Measurements from ENCODE around the gene HOXA11.

HOXA11 gene

GRCh38 chr7:27138472-27138871 lies 46.6 kb downstream of the HOXA11 start:
- Histone ChIP-seq H3K4me3 (ENCODE audit: control insufficient read depth in 1 of 7, extremely low read depth in 1 of 7, insufficient read depth in 4 of 7, low read depth in 2 of 7, low read length in 6 of 7) (no peak overlapping the region), H3K36me3 (ENCODE audit: control insufficient read depth in 4 of 4, insufficient read depth in 4 of 4, low read length in 3 of 4) (peaks cover 2 to 76% (median 55%) of the 10 kb centered on the region in 4 experiments), H3K27ac (ENCODE audit: insufficient read depth in 1 of 2, low read depth in 1 of 2, low read length in 2 of 2, poor library complexity in 1 of 2, severe bottlenecking in 2 of 2) (no peak overlapping the region), H3K9me3 (ENCODE audit: control extremely low read depth in 1 of 5, control insufficient read depth in 4 of 5, insufficient read depth in 2 of 5, low read depth in 1 of 5, low read length in 4 of 5) (no peaks in the 10 kb centered on the region), H3K4me1 (ENCODE audit: control extremely low read depth in 1 of 4, control insufficient read depth in 4 of 4, insufficient read depth in 4 of 4, low read length in 3 of 4) (peaks cover 20 to 58% (median 50%) of the 10 kb centered on the region in 4 experiments), H3K27me3 (replicated peaks in 2 of 5; ENCODE audit: control insufficient read depth in 4 of 5, insufficient read depth in 5 of 5, low read length in 4 of 5) (no peaks in the 10 kb centered on the region)
- WGBS (ENCODE audit: insufficient coverage), result no CpG with 5 or more reads among the region's 1 CpG
- CTCF ChIA-PET, result interaction anchor here (1.4 kb wide), 1 partner anchor 284 kb away, joined by 3 read pairs; no protein-coding TSS in a partner anchor
- POLR2A ChIA-PET, result no interaction called here
- DNase-seq, result no peak

- Histone ChIP-seq H3K27me3 (replicated peaks in 2 of 5; ENCODE audit: control insufficient read depth in 4 of 5, insufficient read depth in 5 of 5, low read length in 4 of 5) (no peaks in the 10 kb centered on the region), H3K4me1 (ENCODE audit: control extremely low read depth in 1 of 4, control insufficient read depth in 4 of 4, insufficient read depth in 4 of 4, low read length in 3 of 4) (peaks cover 20 to 60% (median 48%) of the 10 kb centered on the region in 4 experiments), H3K27ac (ENCODE audit: insufficient read depth in 1 of 2, low read depth in 1 of 2, low read length in 2 of 2, poor library complexity in 1 of 2, severe bottlenecking in 2 of 2) (peak overlapping the region; percentile 17 to 48), H3K9me3 (ENCODE audit: control extremely low read depth in 1 of 5, control insufficient read depth in 4 of 5, insufficient read depth in 2 of 5, low read depth in 1 of 5, low read length in 4 of 5) (no peaks in the 10 kb centered on the region), H3K36me3 (ENCODE audit: control insufficient read depth in 4 of 4, insufficient read depth in 4 of 4, low read length in 3 of 4) (peaks cover 2 to 76% (median 53%) of the 10 kb centered on the region in 4 experiments), H3K4me3 (ENCODE audit: control insufficient read depth in 1 of 7, extremely low read depth in 1 of 7, insufficient read depth in 4 of 7, low read depth in 2 of 7, low read length in 6 of 7) (no peak overlapping the region)
- 100% methylated on average over 1 of the region's 2 CpGs for WGBS (ENCODE audit: insufficient coverage)
- DNase-seq, result no peak
- ChIA-PET CTCF (interaction anchor here (1.4 kb wide), 1 partner anchor 283 kb away, joined by 3 read pairs; no protein-coding TSS in a partner anchor), POLR2A (no interaction called here)
Measured at GRCh38 chr7:27137640-27138315, 47.3 kb downstream of the HOXA11 start.

- ChIA-PET POLR2A (interaction anchor here (0.6 to 1.2 kb wide), 3 partner anchors 9 to 25 kb away, joined by 3 to 4 read pairs (median 3); no protein-coding TSS in a partner anchor), CTCF (interaction anchor here (0.6 to 1.9 kb wide), 4 partner anchors 14 to 251 kb away, joined by 3 to 7 read pairs (median 4); no protein-coding TSS in a partner anchor)
- Histone ChIP-seq H3K27me3 (replicated peaks in 2 of 5; ENCODE audit: control insufficient read depth in 4 of 5, insufficient read depth in 5 of 5, low read length in 4 of 5) (no peaks in the 10 kb centered on the region), H3K4me3 (ENCODE audit: control insufficient read depth in 1 of 7, extremely low read depth in 1 of 7, insufficient read depth in 4 of 7, low read depth in 2 of 7, low read length in 6 of 7) (peak overlapping the region in 1 of 7 experiments; percentile 33), H3K9me3 (ENCODE audit: control extremely low read depth in 1 of 5, control insufficient read depth in 4 of 5, insufficient read depth in 2 of 5, low read depth in 1 of 5, low read length in 4 of 5) (no peaks in the 10 kb centered on the region), H3K36me3 (ENCODE audit: control insufficient read depth in 4 of 4, insufficient read depth in 4 of 4, low read length in 3 of 4) (peaks cover 2 to 65% (median 35%) of the 10 kb centered on the region in 4 experiments), H3K4me1 (ENCODE audit: control extremely low read depth in 1 of 4, control insufficient read depth in 4 of 4, insufficient read depth in 4 of 4, low read length in 3 of 4) (peaks cover 23 to 70% (median 47%) of the 10 kb centered on the region in 4 experiments), H3K27ac (ENCODE audit: insufficient read depth in 1 of 2, low read depth in 1 of 2, low read length in 2 of 2, poor library complexity in 1 of 2, severe bottlenecking in 2 of 2) (peak overlapping the region in 1 of 2 experiments; percentile 44)
- 8% methylated on average over 2 of the region's 2 CpGs for WGBS (ENCODE audit: insufficient coverage)
- peak in 2 of 3 donors; percentile 77 to 82 for DNase-seq
Measured at GRCh38 chr7:27134392-27134791, 50.6 kb downstream of the HOXA11 start.

- no peak for DNase-seq
- 84% methylated on average over 11 of the region's 18 CpGs for WGBS (ENCODE audit: insufficient coverage)
- Histone ChIP-seq H3K27ac (ENCODE audit: insufficient read depth in 1 of 2, low read depth in 1 of 2, low read length in 2 of 2, poor library complexity in 1 of 2, severe bottlenecking in 2 of 2) (peak overlapping the region in 1 of 2 experiments; percentile 44), H3K27me3 (replicated peaks in 2 of 5; ENCODE audit: control insufficient read depth in 4 of 5, insufficient read depth in 5 of 5, low read length in 4 of 5) (no peaks in the 10 kb centered on the region), H3K4me1 (ENCODE audit: control extremely low read depth in 1 of 4, control insufficient read depth in 4 of 4, insufficient read depth in 4 of 4, low read length in 3 of 4) (peaks cover 23 to 67% (median 43%) of the 10 kb centered on the region in 4 experiments), H3K9me3 (ENCODE audit: control extremely low read depth in 1 of 5, control insufficient read depth in 4 of 5, insufficient read depth in 2 of 5, low read depth in 1 of 5, low read length in 4 of 5) (no peaks in the 10 kb centered on the region), H3K36me3 (ENCODE audit: control insufficient read depth in 4 of 4, insufficient read depth in 4 of 4, low read length in 3 of 4) (peaks cover 4 to 66% (median 37%) of the 10 kb centered on the region in 4 experiments), H3K4me3 (ENCODE audit: control insufficient read depth in 1 of 7, extremely low read depth in 1 of 7, insufficient read depth in 4 of 7, low read depth in 2 of 7, low read length in 6 of 7) (no peak overlapping the region)
- CTCF ChIA-PET, result interaction anchor here (0.8 to 1.9 kb wide), 4 partner anchors 15 to 267 kb away, joined by 3 to 7 read pairs (median 4); no protein-coding TSS in a partner anchor
- POLR2A ChIA-PET, result interaction anchor here (0.6 to 1.2 kb wide), 2 partner anchors 11 to 26 kb away, joined by 3 to 4 read pairs; no protein-coding TSS in a partner anchor
Measured at GRCh38 chr7:27133409-27134231, 51.4 kb downstream of the HOXA11 start.

GRCh38 chr7:27132978-27133377 lies 52.1 kb downstream of the HOXA11 start:
- CTCF ChIA-PET, result interaction anchor here (0.8 to 2.8 kb wide), 3 partner anchors 18 to 280 kb away, joined by 3 to 16 read pairs (median 14); no protein-coding TSS in a partner anchor
- Histone ChIP-seq H3K27me3 (replicated peaks in 2 of 5; ENCODE audit: control insufficient read depth in 4 of 5, insufficient read depth in 5 of 5, low read length in 4 of 5) (no peaks in the 10 kb centered on the region), H3K27ac (ENCODE audit: insufficient read depth in 1 of 2, low read depth in 1 of 2, low read length in 2 of 2, poor library complexity in 1 of 2, severe bottlenecking in 2 of 2) (no peak overlapping the region), H3K36me3 (ENCODE audit: control insufficient read depth in 4 of 4, insufficient read depth in 4 of 4, low read length in 3 of 4) (peaks cover 4 to 68% (median 38%) of the 10 kb centered on the region in 4 experiments), H3K4me3 (ENCODE audit: control insufficient read depth in 1 of 7, extremely low read depth in 1 of 7, insufficient read depth in 4 of 7, low read depth in 2 of 7, low read length in 6 of 7) (no peak overlapping the region), H3K4me1 (ENCODE audit: control extremely low read depth in 1 of 4, control insufficient read depth in 4 of 4, insufficient read depth in 4 of 4, low read length in 3 of 4) (peaks cover 23 to 60% (median 37%) of the 10 kb centered on the region in 4 experiments), H3K9me3 (ENCODE audit: control extremely low read depth in 1 of 5, control insufficient read depth in 4 of 5, insufficient read depth in 2 of 5, low read depth in 1 of 5, low read length in 4 of 5) (no peaks in the 10 kb centered on the region)
- WGBS (ENCODE audit: insufficient coverage), result 59% methylated on average over 3 of the region's 6 CpGs
- POLR2A ChIA-PET, result no interaction called here
- DNase-seq, result no peak

- no peak for DNase-seq
- Histone ChIP-seq H3K9me3 (ENCODE audit: control extremely low read depth in 1 of 5, control insufficient read depth in 4 of 5, insufficient read depth in 2 of 5, low read depth in 1 of 5, low read length in 4 of 5) (no peaks in the 10 kb centered on the region), H3K27ac (ENCODE audit: insufficient read depth in 1 of 2, low read depth in 1 of 2, low read length in 2 of 2, poor library complexity in 1 of 2, severe bottlenecking in 2 of 2) (no peak overlapping the region), H3K4me3 (ENCODE audit: control insufficient read depth in 1 of 7, extremely low read depth in 1 of 7, insufficient read depth in 4 of 7, low read depth in 2 of 7, low read length in 6 of 7) (no peak overlapping the region), H3K4me1 (ENCODE audit: control extremely low read depth in 1 of 4, control insufficient read depth in 4 of 4, insufficient read depth in 4 of 4, low read length in 3 of 4) (peaks cover 20 to 53% (median 29%) of the 10 kb centered on the region in 4 experiments), H3K36me3 (ENCODE audit: control insufficient read depth in 4 of 4, insufficient read depth in 4 of 4, low read length in 3 of 4) (peaks cover 3 to 67% (median 40%) of the 10 kb centered on the region in 4 experiments), H3K27me3 (replicated peaks in 2 of 5; ENCODE audit: control insufficient read depth in 4 of 5, insufficient read depth in 5 of 5, low read length in 4 of 5) (no peaks in the 10 kb centered on the region)
- POLR2A ChIA-PET, result interaction anchor here (1.1 kb wide), 1 partner anchor 16 kb away, joined by 6 read pairs; the partner anchor contains the start of gene HOXA6
- 89% methylated on average over 1 of the region's 2 CpGs for WGBS (ENCODE audit: insufficient coverage)
- CTCF ChIA-PET, result interaction anchor here (0.9 to 2.8 kb wide), 9 partner anchors 8 to 462 kb away, joined by 3 to 16 read pairs (median 3); no protein-coding TSS in a partner anchor
Measured at GRCh38 chr7:27132214-27132613, 52.8 kb downstream of the HOXA11 start.
